ENCODE results near the gene NUDT16. TPM values are rescaled to one million over a fixed set of nuclear protein-coding genes. Genes with fewer than 3 reads are reported as not detected.

Gene NUDT16
- 13.4 and 14.0 TPM in 2 replicates for total RNA-seq

DNA sequence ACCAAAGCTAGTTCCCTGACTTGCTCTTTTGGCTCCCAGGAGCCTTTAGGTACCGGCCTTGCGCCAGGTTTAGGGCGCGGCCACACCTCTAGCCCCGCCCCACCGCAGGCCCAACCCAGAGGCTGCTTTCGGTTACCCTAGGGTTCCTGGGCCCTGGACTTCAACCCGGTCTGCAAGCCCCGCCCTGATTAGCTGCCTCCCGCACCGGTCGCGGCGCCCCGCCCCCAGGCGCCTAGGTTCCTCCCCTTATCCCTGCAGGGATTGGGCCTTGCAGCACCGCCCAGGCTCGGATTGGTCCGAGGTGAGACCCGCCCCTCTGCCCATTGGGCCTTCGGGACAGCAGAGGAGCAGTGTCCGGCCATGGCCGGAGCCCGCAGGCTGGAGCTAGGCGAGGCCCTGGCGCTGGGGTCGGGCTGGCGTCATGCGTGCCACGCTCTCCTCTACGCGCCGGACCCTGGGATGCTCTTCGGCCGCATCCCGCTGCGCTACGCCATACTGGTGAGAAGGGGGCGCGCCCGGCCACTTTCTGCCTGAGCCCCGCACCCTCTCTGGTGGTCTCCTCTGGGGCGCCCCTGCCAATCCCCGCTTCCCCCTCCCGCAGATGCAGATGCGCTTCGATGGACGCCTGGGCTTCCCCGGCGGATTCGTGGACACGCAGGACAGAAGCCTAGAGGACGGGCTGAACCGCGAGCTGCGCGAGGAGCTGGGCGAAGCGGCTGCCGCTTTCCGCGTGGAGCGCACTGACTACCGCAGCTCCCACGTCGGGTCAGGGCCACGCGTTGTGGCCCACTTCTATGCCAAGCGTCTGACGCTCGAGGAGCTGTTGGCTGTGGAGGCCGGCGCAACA, at the start of gene NUDT16:
TSS of gene NUDT16 (plus strand) at position 330 of the 847 bp plus-strand sequence. CDS start at position 361, 31 bp downstream.

Other genes starting within 250 kb of the NUDT16 start
- 79.6 and 86.4 TPM in 2 replicates for gene MRPL3, start 121.2 kb downstream of the NUDT16 start, total RNA-seq

Measured in smooth muscle cell of the pulmonary artery (primary cell).